HepG2 (cell line): ENCODE measurements around the gene BCAS1.

Source experiments
- ARNTL ChIP-seq: sonication (generic); formaldehyde crosslinking; IDR thresholded peaks from 2 replicates; pipeline ENCODE4 v1.4.0; 2020; ENCODE audit warnings: mild to moderate bottlenecking, missing genetic modification reagents
- CBX2 ChIP-seq, 2 experiments: fragments of 200-600 bp in 1 of 2; sonication (generic); formaldehyde crosslinking in 1 of 2; IDR thresholded peaks; 2 replicates each; pipeline versions ENCODE4 v1.7.0 to v1.8.1; 2018 to 2022; ENCODE audit warnings: low read depth in 2 of 2, low read length in 1 of 2, mild to moderate bottlenecking in 1 of 2, missing genetic modification reagents in 1 of 2
- EHMT2 ChIP-seq: fragments of 200-600 bp; sonication (generic); IDR thresholded peaks from 2 replicates; pipeline ENCODE4 v1.7.0; 2017; ENCODE audit warnings: antibody characterized with exemption, low read depth, low read length, borderline replicate concordance

- TF ChIP-seq EHMT2 (no peak), CBX2 (IDR thresholded peaks at IDR 0.05; ENCODE audit: low read depth, low read length) (no peak), CBX2 (CRISPR knock-in tag; IDR thresholded peaks at IDR 0.05; ENCODE audit: low read depth) (no peak), ARNTL (CRISPR knock-in tag) (no peak)
These were observed 125.6 kb downstream of the BCAS1 start for GRCh38 chr20:53944796-53945195.
